T-helper 17 cell (primary cell): Measurements from ENCODE around the gene PRELP. TPM values are rescaled to one million over a fixed set of nuclear protein-coding genes. Genes with fewer than 3 reads are reported as not detected.
"Not testable (repeated sequence)": the region's sequence is repeated elsewhere in the genome, so short reads cannot be mapped to it uniquely, and the experiment has no call there.

Experiments used
- ATAC-seq: fragments of 150-1000 bp; cut with Tn5 transposase; 2 replicates; pipeline ENCODE4 v1.10.0; 2021; ENCODE audit warnings: mild to moderate bottlenecking, moderate library complexity
- DNase-seq, 3 donors: peaks; one replicate each; pipeline versions ENCODE4 v3.0.0 to v3.0.0-alpha.2; 2020 to 2021
- H3K9me3 ChIP-seq: one replicate; pipeline ENCODE4 v1.7.0; 2013; ENCODE audit warnings: low read length, mild to moderate bottlenecking; ENCODE audit not compliant: control insufficient read depth, poor library complexity, severe bottlenecking
- H3K27ac Mint-ChIP-seq: one replicate; pipeline ENCODE4 v1.8.0; 2022; ENCODE audit warnings: mild to moderate bottlenecking, moderate library complexity, mixed read lengths
- H3K27me3 Mint-ChIP-seq: one replicate; pipeline ENCODE4 v1.8.0; 2022; ENCODE audit warnings: mixed read lengths
- H3K36me3 Mint-ChIP-seq: one replicate; pipeline ENCODE4 v1.8.0; 2022; ENCODE audit warnings: low read depth, mixed read lengths
- H3K4me1 Mint-ChIP-seq: one replicate; pipeline ENCODE4 v1.8.0; 2022; ENCODE audit warnings: mild to moderate bottlenecking, mixed read lengths
- H3K4me3 Mint-ChIP-seq: one replicate; pipeline ENCODE4 v1.8.0; 2022; ENCODE audit warnings: mild to moderate bottlenecking, moderate library complexity, mixed read lengths
- total RNA-seq, 4 donors: library from RNA in 2 of 4; stranded (reverse) in 2 of 4; gene quantifications; one replicate each; pipeline ENCODE4 v1.2.3 and lab custom pipeline; 2022 to 2026

The PRELP gene
- total RNA-seq, 2 donors from 2014 or later, result not detected

DNA sequence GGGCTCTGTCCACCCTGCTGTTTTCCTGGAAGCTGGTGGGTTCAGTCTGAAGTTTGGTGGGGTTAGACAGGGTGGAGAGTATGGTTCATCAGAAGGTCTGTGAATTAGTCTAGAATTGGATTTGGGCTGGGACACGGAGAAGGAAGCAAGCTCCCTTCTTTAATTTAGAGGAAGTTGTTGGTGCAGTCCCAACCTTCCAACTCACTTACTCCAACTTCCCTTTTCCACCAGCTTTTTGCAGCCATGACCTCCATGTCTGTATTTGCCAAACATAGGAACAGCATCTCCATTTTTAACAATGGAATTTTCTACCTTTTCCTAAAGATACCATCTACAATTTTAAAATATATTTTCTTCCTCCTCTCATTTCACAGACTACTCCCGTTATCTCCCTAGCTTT is 28.5 kb upstream of the PRELP start:
- Mint-ChIP-seq H3K27ac (no peak overlapping the region), H3K4me1 (no peaks in the 10 kb centered on the region), H3K36me3 (no peaks in the 10 kb centered on the region), H3K27me3 (peaks cover 49% of the 10 kb centered on the region), H3K4me3 (no peak overlapping the region)
- ATAC-seq (no peak), DNase-seq (no peak)
- H3K9me3 ChIP-seq, result no peaks in the 10 kb centered on the region

DNA sequence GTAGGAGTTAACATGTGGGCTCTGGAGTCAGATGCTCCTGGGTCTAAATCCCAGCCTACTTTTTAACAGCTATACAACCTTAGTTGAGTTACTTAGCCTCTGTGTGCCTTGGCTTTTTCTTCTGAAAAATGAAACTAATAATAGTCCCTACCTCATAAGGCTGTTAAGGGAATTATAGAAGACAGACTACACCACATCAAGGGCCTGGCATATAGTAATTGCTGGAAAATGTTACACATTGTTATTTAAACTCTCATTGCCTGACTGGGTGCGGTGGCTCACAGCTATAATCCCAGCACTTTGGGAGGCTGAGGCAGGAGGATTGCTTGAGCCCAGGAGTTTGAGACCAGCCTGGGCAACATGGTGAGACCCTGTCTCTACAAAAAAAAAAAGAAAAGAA is 28.0 kb upstream of the PRELP start:
- not testable (repeated sequence) for DNase-seq, H3K9me3 ChIP-seq, H3K4me3 Mint-ChIP-seq, H3K4me1 Mint-ChIP-seq, H3K27ac Mint-ChIP-seq, H3K36me3 Mint-ChIP-seq, ATAC-seq
- H3K27me3 Mint-ChIP-seq, result peaks cover 49% of the 10 kb centered on the region

DNA sequence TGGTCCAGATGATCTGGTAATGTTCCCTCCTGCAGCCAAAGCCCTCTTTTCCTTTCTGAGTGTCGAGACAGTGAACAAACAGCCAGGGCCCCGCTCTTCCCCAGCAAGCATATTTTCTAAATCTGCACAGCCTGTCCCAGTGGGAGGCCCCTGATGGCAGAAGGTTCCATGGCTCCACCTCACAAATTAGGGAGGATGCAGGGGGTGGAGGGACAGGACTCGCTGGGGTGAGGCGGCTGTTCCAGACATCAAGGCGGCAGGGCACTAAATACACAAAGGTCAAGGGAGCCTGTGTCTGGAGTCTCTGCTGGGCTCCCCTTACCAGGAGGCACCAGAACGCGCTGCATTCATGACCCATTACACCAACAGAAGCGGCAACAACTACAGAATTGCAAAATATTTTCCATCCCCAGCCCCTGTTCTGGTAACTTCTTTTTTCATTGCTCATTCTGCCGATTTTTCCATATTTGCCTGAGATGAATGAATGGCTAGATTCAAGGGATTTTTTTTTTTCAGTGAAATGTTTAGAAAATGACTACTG is 27.0 kb upstream of the PRELP start:
- Mint-ChIP-seq H3K4me1 (no peaks in the 10 kb centered on the region), H3K27ac (no peak overlapping the region), H3K36me3 (no peaks in the 10 kb centered on the region), H3K27me3 (peaks cover 48% of the 10 kb centered on the region), H3K4me3 (no peak overlapping the region)
- ATAC-seq, result no peak
- DNase-seq, result no peak
- no peaks in the 10 kb centered on the region for H3K9me3 ChIP-seq

- ATAC-seq (no peak), DNase-seq (no peak)
- peaks cover 59% of the 10 kb centered on the region for H3K27me3 Mint-ChIP-seq
- H3K27ac Mint-ChIP-seq, result no peak overlapping the region
- H3K9me3 ChIP-seq, result no peaks in the 10 kb centered on the region
- H3K36me3 Mint-ChIP-seq, result no peaks in the 10 kb centered on the region
- no peak overlapping the region for H3K4me3 Mint-ChIP-seq
- H3K4me1 Mint-ChIP-seq, result no peaks in the 10 kb centered on the region
Observed at GRCh38 chr1:203450001-203450400, 25.6 kb upstream of the PRELP start.

DNA sequence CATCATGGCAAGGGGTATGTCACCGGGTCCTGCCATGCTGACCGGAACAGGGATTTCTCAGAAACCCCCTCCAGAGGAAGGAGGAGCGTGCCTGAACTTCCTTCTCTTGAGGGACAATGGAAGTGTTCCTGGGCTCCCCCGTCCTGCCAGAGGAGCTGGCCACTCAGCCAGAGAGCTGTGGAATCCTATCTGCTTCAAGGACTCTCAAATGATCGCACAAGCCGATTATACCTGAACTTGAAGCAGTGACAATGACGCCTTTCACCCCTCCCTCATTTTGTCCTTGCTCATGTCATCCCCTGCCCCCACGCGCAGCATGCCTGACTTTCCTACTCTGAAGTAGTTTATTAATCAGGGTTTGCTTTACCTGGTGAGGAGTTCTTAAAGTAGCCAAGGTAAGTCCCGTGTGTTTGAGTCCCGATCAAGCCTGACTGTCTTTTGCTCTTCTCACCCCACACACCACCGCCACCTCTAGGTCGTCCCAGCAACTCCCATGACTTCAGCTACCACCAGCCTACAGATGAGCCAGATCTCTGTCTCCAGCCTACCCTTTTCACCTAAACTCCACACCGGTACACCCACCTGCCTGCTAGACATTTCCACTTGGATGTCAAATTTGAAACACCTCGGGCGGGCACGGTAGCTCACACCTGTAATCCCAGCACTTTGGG is 25.0 kb upstream of the PRELP start:
- Mint-ChIP-seq H3K27ac (no peak overlapping the region), H3K4me1 (no peaks in the 10 kb centered on the region), H3K27me3 (peaks cover 65% of the 10 kb centered on the region), H3K4me3 (no peak overlapping the region), H3K36me3 (no peaks in the 10 kb centered on the region)
- ATAC-seq (no peak), DNase-seq (no peak)
- no peaks in the 10 kb centered on the region for H3K9me3 ChIP-seq

DNA sequence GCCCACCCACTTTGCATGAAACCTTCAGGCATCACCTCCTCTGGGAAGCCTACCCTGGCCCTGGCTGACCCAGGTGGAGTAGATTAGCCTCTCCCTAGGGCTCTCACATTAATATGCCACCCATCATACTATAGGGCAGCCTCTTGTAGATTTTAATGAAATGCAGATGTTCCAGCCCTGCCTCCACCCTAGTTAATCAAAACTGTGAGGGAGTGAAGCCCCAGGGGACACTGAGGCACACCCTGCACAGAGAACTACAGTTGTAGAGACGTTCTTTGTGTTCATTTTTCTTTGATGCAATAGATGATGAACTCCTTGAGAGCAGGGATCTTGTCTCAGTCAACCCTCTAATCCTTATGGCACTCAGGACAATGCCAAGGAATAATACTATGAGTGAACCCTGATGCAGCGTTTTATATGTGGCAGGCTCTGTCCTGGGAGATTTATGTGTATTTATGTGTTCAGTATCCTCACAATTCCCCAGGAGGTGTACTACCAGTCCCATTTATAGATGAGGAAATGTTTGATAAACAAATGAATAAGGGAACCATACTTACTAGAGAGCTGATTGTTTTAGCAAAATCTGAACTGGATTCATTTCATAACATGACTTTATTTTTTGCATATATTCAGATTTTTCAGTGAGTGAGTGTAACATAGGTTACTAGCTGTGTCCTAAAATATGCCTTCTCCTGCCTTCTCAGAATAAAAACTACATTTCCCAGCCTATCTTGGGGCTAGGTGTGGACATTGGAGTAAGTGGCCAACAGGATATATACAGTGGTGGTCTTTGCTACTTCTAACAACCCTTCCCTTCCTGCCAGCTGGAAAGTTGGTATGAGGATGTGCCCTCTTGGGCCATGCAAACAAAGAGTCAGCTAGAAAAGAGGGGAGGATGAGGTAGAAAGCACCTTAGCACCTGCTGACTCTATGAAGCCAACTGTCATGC is 23.5 kb upstream of the PRELP start:
- DNase-seq (no peak), ATAC-seq (no peak)
- Mint-ChIP-seq H3K4me3 (no peak overlapping the region), H3K4me1 (no peaks in the 10 kb centered on the region), H3K27me3 (peaks cover 72% of the 10 kb centered on the region), H3K36me3 (peaks cover 3% of the 10 kb centered on the region), H3K27ac (peak overlapping the region; percentile 24)
- H3K9me3 ChIP-seq, result no peaks in the 10 kb centered on the region

GRCh38 chr1:203453016-203453415 is 22.6 kb upstream of the PRELP start:
- ATAC-seq (no peak), DNase-seq (no peak)
- H3K9me3 ChIP-seq, result no peaks in the 10 kb centered on the region
- H3K4me1 Mint-ChIP-seq, result no peaks in the 10 kb centered on the region
- no peak overlapping the region for H3K27ac Mint-ChIP-seq
- H3K4me3 Mint-ChIP-seq, result no peak overlapping the region
- peaks cover 71% of the 10 kb centered on the region for H3K27me3 Mint-ChIP-seq
- H3K36me3 Mint-ChIP-seq, result peaks cover 3% of the 10 kb centered on the region

DNA sequence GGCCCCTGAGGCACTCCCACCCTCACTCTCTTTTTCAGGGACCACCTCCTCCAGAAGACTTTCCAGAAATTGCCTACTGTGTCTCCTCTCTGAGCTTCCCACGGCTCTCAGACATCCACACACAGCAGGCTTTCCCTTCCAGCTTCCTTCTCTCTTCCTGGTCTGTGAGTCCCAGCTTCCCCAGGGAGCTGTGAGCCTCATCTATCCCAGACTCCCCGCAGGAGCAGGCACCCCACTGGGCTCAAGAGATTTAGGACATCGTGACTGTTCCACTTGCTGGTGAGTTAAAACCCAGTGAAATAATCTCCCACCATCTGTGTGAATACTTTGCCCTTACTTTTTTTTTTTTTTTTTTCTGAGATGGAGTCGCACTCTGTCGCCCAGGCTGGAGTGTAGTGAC is 22.0 kb upstream of the PRELP start:
- Mint-ChIP-seq H3K4me3 (no peak overlapping the region), H3K27me3 (peaks cover 76% of the 10 kb centered on the region), H3K27ac (no peak overlapping the region), H3K36me3 (peaks cover 3% of the 10 kb centered on the region), H3K4me1 (no peaks in the 10 kb centered on the region)
- DNase-seq (no peak), ATAC-seq (no peak)
- H3K9me3 ChIP-seq, result no peaks in the 10 kb centered on the region

GRCh38 chr1:203454986-203455471 is 20.6 kb upstream of the PRELP start:
- no peak for ATAC-seq
- Mint-ChIP-seq H3K4me3 (no peak overlapping the region), H3K36me3 (peaks cover 3% of the 10 kb centered on the region), H3K27me3 (peaks cover 83% of the 10 kb centered on the region), H3K27ac (no peak overlapping the region), H3K4me1 (no peaks in the 10 kb centered on the region)
- DNase-seq, result no peak
- H3K9me3 ChIP-seq, result no peaks in the 10 kb centered on the region

DNA sequence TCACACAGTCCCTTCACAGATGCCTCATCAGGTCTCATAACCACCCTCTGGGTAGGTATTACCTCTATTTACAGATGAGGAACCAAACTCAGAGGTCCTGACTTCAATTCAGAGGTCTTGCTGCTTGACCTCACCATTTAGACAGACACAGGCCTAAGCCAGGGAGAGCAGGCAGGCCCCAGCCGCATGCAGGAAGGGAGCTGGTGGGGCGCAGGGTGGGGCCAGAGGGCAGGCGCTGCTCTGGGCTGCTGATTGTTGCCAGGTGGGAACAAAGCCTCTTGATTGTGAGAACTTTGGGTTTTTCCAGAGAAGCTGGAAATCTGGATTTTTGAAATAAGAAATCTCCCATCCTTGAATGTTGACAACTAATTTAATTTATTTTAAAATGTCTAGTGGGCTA is 19.9 kb upstream of the PRELP start:
- H3K9me3 ChIP-seq, result no peaks in the 10 kb centered on the region
- DNase-seq (no peak), ATAC-seq (no peak)
- Mint-ChIP-seq H3K27me3 (peaks cover 85% of the 10 kb centered on the region), H3K27ac (no peak overlapping the region), H3K4me3 (no peak overlapping the region), H3K36me3 (peaks cover 3% of the 10 kb centered on the region), H3K4me1 (no peaks in the 10 kb centered on the region)

- Mint-ChIP-seq H3K27ac (no peak overlapping the region), H3K4me3 (no peak overlapping the region), H3K4me1 (no peaks in the 10 kb centered on the region), H3K36me3 (peaks cover 5% of the 10 kb centered on the region), H3K27me3 (peaks cover 83% of the 10 kb centered on the region)
- no peaks in the 10 kb centered on the region for H3K9me3 ChIP-seq
- ATAC-seq, result no peak
- DNase-seq, result no peak
Observed at GRCh38 chr1:203456577-203456976, 19.0 kb upstream of the PRELP start.

DNA sequence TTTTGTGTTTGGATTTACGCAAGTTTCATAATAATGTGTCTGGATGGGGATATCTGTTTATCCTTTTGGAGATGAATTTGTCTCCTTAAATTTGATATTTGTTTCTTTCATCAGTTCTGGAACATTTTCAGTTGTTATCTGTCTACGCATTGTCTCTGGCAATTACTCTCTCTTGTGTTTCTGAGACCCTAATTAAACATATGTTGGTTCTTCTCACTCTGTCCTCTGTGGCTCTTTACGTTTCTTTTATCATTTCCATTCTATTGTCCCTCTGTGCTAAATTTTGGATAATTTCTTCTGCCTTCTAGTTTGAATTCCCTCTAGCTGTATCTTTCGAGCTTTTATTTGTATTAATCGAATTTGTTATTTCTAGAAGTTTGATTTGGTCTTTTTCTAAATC is 17.5 kb upstream of the PRELP start:
- peaks cover 82% of the 10 kb centered on the region for H3K27me3 Mint-ChIP-seq
- peaks cover 5% of the 10 kb centered on the region for H3K36me3 Mint-ChIP-seq
- no peak for ATAC-seq
- peaks cover 3% of the 10 kb centered on the region for H3K4me1 Mint-ChIP-seq
- no peak for DNase-seq
- no peak overlapping the region for H3K4me3 Mint-ChIP-seq
- H3K27ac Mint-ChIP-seq, result no peak overlapping the region
- no peaks in the 10 kb centered on the region for H3K9me3 ChIP-seq

DNA sequence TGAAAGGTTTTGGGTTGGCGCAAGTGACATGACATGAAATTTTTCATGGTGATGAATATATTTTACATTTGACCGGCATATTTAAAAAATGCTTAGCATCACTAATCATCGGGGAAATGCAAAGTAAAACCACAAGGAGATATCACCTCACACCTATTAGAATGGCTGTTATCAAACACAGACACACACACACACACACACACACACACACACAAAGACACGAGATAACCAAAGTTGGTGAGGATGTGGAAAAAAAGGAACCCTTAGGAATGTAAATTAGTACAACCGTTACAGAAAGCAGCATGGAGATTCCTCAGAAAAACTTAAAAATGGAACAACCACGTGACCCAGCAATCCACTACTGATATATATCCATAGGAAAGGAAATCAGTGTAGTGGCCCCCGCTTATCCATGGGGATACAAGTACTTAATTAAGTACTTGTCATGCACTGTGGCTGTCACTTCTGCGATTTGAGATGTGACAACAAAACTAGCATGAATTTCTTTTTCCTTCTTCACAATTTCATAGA is 15.9 kb upstream of the PRELP start:
- H3K4me3 Mint-ChIP-seq, result no peak overlapping the region
- peaks cover 3% of the 10 kb centered on the region for H3K4me1 Mint-ChIP-seq
- peaks cover 79% of the 10 kb centered on the region for H3K27me3 Mint-ChIP-seq
- DNase-seq (no peak), ATAC-seq (no peak)
- H3K27ac Mint-ChIP-seq, result no peak overlapping the region
- H3K9me3 ChIP-seq, result no peaks in the 10 kb centered on the region
- H3K36me3 Mint-ChIP-seq, result peaks cover 5% of the 10 kb centered on the region
